ENCODE measurements around the gene NSD2.
"Not testable (repeated sequence)": the region's sequence is repeated elsewhere in the genome, so short reads cannot be mapped to it uniquely, and the experiment has no call there.

NSD2 gene

DNA sequence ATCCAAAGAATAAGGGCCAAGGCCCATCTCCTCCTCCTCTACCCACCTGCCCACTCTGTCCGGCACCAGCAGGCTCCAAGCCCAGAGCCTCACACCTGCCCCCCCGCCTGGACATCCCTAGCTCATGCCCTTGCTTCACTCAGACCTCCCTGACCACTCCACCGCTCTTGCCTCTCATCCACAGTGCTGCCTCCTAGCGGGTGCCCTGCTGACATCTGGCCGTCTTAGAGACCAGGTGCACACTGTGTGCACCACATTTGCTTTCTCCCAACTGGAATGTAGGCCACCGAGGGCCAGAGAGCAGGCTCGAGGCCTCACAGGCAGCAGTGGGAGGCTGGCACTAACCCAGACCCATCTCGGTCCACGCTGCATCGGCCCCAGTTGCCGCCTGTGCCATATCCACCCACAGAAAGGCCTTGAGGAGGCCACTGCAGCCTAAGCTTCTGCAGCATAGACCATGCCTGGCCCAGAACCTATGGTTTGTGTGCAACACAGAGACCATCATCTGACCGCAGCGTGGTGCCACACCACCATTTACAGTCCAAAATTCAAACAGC, 28.8 kb upstream of the NSD2 start:
- no peak for DNase-seq
- peak; percentile 54 for ATAC-seq

DNA sequence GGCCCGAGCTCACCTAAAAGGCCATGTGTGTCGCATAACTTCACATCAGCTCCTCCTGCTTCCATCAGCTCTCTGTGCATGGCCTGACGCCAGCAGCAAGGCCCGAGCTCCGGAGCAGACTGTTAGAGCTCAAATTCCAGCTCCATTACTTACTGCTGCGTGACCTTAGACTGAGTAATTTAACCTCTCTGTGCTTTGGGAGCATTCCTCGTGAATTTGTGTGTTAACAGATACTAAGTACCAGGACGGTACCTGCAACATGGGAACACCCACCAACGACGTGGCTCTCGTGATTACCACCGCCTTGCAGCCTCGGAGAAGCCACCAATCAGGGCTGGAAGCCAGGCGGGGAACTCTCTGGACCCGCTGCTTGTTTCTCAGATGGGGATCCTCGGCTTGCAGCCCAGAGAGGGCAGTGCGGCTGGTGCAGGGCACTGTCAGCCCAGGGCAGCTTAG, 28.2 kb upstream of the NSD2 start:
- ATAC-seq = no peak
- no peak for DNase-seq

DNA sequence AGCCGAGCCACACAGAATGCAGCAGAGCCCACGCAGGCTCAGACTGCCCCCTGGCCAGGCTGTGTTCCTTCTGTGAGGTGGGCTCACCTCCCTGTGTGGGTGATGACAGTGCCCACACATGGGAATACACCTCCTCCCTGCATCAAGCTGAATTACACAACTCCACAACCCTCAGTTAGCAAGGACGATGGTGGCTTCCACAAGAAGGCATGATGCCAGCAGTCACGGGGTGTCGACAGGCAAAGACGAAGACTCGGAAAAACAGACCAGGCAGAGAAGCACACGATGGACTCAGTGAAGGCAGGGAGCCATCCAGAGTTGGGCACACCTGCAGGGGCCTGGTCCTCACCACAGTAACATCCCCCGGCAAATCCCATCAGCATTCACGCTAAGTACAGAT, 27.3 kb upstream of the NSD2 start:
- no peak for DNase-seq
- ATAC-seq = no peak

DNA sequence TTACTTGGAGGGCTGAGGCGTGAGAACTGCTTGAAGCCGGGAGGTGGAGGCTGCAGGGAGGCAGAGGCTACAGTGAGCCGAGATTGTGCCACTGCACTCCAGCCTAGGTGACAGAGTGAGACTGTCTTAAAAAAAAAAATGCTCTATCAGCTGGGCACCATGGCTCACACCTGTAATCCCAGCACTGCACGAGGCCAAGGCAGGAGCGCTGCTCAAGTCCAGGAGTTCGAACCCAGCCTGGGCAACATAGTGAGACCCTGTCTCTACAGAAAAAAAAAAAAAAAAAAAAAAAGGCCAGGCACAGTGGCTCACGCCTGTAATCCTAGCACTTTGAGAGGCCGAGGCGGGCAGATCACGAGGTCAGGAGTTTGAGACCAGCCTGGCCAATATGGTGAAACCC, 26.6 kb upstream of the NSD2 start:
- not testable (repeated sequence) for DNase-seq, ATAC-seq

DNA sequence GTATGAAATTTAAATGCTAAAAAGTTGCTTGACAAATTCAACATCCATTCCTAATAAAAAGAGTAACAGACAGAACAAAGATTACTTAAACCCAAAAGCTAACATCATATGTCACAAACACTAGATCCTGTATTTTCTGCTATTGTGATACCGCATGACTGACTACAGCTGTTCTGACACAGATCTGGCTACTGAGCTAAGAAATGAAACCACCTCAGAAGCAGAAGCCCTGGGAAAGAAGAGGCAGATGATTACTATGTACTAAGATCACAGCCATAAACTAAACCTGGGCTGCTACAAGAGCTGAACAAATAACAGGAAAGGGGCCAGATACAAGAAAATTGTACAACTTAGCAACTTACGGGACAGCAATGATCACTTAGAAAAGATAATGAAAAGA, 24.6 kb upstream of the NSD2 start:
- DNase-seq (no peak), ATAC-seq (no peak)

DNA sequence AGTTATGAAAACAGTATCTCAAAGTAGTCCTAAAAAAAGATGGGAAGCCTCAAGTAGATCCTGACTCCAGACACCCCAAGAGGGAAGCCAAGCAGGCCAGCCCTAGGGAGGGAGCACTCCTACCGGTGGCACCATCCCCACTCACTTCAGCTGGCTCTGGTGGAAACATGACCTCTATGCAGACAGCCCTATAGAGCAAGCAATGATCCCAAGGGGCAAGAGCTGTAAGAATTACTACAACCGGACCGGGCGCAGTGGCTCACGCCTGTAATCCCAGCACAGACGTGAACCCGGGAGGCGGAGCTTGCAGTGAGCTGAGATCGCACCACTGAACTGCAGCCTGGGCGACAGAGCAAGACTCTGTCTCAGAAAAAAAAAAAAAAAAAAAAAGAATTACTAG, 20.9 kb upstream of the NSD2 start:
- DNase-seq = no peak
- ATAC-seq = no peak

DNA sequence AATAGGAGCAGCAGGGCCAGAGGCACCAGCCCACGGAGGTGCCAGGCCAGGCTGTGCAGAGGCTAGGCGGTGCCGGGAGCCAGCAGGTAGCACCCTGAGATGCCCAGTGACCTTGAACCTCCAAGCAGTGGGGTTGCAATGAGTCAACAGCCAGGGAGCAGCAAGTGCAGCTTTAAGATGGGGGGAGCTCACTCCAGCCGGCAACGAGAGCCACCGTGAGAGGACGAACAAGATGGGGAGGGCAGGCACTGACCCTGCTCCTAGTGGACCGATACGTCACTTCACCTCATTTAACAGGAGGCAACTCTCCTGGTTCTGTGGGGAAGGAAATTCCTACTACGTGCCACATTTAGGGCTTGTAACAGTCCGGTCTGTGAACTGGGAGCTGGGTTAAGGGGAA, 20.0 kb upstream of the NSD2 start:
- no peak for ATAC-seq
- DNase-seq = no peak

DNA sequence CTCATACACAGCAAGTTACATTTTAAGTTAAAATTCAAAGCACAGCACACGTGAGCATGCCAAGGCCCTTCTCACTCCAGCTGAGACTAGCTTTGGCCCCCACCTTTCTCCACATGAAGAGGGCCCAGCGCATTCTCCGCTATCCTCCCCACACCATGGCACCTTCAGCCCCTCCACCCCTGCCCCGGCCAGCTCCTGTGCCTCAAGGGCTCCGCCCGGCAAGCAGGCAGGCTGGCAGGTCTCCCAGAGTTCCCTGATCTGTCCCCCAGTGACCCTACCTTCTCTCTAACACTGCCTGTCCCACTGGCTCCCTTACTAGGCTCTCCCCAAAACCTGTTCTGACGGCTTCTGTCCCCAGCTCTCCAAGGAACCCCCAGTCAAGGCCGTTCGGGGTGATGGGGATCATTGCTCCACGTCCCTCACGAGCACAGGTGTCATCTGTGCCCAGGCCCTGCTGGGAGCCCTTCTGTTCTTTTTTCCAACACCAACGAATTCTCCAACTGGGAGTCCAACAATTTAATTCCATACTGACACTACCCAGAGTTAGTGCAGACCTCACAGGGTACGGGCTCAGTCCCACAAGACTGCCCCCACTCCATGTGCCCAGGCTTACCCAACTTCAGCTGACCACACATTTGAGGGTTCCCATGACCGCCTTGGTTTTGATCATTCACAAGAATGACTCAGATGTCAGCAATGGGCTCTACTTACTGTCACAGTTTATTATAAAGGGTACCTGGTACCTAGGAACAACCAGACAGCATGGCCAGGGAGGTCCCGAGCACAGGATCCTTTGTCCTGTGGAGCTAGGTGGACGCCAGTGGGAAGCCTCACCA, 19.4 kb upstream of the NSD2 start:
- ATAC-seq = no peak
- no peak for DNase-seq

DNA sequence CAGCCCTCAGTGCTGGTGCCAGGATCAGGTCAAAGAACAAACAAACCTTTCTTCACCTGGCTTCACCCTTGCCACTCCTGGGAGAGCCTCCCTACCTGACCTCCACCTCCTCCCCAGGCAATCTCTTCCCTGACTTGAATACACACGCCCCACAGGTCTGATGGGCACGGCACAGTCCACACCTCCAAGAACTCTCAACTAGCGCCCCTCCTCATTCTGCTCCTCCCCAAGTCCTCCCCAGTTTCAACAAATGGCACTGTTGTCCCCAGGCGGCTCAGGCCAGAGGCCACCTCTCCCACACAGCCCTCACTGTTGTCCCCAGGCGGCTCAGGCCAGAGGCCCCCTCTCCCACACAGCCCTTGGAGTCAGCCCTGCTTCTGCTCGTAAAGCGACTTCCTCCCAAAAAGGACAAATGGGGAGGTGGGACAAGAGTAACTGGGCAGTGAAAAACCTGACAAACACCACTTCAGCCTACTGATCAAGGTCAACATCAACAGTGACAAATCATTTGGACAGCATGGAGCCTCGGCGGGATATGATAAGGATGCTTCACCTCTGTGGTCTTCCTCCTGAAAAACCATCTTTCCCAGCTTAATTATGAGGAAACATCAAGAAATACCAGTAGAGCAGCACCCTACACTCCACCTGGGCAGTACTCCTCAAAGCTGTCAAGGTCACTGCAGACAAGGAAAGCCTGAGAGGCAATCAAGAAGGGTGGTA, 18.1 kb upstream of the NSD2 start:
- DNase-seq = no peak
- no peak for ATAC-seq

DNA sequence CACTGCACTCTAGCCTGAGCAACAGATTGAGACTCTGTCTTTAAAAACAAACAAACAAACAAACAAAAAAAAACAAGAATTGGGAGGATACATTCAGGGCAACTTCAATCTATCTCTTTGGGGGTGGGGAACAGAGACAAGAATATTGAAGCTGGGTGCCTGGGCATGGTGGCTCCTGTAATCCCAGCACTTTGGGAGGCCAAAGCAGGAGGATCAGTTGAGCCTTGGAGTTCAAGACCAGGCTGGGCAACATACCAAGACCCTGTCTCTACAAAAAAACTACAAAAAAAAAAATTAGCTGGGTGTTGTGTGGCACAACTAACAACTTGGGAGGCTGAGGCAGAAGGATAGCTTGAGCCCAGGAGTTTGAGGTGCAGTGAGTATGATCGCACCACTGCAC, 16.4 kb upstream of the NSD2 start:
- DNase-seq (no peak), ATAC-seq (no peak)

DNA sequence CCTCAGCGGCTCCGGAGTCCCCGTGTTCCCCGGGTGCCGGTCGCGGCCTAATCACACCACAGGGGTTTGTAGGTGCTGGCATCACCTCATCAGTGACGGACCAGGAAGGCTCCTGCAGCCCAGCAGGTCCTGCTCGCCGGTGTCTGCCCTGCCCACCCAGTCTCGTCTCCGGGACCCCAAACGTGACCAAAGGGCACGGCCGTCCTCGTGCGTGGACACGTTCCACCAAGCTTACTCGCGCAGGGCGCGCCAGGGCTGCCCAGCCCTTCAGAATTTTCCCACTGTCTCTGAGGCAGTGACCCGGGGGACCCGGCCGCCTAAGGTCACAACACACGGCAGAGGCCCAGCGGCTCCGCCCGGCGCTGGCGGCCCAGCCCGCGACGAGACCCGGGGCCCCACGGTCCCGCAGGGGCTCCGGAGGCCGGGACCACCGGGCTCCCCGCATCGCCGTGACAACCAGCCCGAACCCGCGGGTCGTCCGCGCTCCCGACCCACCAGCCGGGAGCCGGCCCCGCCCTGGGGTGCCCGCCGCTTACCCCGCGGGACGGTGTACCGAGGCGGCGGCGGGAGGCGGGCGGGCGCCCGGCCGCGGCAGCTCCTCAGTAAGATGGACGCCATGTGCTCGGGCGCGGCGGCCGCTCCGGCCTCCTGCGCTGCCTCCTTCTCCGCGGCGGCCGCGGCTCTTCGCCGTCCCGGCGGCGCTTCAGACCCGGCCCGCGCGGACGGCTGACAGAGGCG, 15.7 kb upstream of the NSD2 start:
- DNase-seq = peak; percentile 38
- peak; percentile 37 for ATAC-seq

DNA sequence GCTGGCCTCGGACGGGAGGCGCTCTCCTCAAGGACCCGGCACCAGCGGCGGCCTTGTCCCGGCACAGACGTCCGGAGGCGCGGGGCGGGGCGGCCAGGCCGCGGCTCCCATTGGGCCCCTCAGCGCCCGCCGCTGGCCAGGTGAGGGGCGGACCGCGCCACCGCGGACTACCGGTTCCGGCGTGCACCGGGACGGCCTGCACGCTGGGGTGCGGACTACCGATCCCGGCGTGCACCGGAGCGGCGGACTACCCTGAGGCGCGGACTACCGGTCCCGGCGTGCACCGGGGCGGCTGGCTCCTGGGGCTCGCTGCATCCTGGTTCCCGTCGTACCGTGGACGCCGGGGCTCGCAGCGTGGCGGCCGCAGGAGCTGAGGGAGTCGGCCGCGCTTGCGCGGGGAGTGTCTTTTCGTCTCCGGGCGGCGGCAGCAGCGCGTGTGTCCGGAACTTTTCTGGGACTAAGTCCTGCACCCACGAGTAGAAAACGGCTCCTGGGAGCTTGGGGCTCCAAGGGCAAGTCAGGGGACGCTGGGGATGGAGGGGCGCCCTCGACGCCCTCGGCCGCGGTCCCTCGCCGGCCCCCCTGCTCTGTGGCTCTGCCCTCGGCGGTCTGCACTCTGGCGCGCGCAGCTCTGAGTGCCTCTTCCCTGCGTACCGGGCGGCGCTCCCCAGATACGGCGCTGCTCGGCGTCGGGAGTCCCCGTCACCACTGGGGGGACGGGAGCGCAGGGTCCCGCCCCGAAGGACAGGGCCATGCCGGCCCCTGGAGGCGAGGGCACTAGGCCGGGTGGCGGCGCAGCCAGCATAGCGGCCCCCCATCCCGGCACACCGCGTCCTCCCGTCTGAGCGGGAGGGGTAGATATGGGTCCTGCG, 14.9 kb upstream of the NSD2 start, which contains the start of gene LETM1:
Gene LETM1 (minus strand): TSS at position 86 of the 872 bp plus-strand sequence. CDS start 206 bp downstream, outside the sequence.
- ATAC-seq (peak; percentile 97), DNase-seq (peak; percentile 95)

DNA sequence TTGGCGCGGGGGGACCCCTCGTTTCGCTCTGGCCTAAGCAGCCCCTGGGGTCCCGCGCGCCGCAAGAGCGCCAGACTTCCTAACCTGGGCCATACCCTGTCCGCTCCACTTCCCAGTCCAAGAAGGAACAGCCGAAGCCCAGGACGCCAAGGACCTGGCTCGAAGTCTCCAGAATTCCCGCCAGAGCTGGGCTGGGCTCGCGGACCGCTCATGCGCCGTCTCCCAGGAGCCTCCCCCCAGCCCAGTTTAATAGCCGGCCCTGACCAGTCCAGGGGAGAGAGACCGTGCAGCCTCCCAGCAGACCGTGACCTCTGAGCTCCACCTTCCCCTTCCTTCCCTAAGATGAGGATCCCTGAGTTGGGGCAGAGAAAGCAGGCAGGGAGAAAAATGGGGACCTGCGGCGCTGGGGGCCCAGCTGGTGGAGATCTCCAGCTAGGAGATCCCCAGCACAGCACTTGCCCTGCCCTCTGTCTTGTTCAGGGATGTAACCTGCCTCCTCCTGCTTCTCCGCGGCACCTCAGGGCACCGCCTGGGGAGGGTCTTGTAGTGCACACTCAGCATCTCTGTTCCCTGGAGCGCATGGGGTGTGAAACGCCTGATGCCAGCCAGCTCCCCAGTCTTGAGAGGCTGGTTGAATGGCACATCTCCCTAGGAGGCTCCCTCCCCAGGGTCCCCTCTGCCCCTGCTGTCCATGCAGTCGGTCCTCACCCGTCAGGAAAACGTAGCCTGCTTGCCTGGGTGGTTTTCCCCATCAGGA, 14.1 kb upstream of the NSD2 start:
- ATAC-seq (no peak), DNase-seq (peak; percentile 17)

DNA sequence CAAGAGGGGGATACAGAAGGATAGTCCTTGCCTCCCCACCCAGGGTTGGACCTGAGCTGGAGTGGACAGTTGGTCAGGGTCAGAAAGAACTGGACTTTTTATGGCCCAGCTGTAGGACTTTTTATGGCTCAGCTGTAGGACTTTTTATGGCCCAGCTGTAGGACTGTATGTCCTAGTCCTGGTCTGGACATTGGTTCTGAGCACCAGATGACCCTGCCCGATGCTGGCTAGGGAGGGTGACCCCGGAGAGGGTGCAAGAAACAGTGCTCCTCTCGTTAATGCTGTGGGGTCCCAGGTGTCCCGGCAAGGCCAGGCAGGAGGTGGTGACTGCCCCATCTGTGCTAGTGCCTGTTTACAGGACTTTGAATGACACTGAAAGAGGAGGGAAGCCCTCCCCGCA, 13.3 kb upstream of the NSD2 start:
- no peak for ATAC-seq
- DNase-seq = no peak

DNA sequence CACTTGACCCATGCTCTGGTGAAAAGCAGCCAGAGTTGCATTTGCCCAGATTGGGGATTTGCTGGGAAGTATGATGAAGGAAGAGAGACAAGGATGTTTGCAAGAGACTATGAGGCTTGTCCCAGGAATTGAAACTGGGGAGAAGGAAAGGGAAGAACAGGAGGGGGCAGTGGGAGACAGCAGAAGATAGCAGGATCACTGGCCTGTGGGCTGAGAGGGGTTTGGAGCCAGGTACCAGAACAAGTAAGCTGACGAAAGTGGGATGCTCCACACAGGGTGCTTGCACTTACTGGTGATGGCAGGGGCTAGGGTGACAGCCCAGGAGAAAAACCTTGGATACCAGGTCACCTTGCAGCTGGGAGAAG, 11.8 kb upstream of the NSD2 start:
- no peak for DNase-seq
- no peak for ATAC-seq

DNA sequence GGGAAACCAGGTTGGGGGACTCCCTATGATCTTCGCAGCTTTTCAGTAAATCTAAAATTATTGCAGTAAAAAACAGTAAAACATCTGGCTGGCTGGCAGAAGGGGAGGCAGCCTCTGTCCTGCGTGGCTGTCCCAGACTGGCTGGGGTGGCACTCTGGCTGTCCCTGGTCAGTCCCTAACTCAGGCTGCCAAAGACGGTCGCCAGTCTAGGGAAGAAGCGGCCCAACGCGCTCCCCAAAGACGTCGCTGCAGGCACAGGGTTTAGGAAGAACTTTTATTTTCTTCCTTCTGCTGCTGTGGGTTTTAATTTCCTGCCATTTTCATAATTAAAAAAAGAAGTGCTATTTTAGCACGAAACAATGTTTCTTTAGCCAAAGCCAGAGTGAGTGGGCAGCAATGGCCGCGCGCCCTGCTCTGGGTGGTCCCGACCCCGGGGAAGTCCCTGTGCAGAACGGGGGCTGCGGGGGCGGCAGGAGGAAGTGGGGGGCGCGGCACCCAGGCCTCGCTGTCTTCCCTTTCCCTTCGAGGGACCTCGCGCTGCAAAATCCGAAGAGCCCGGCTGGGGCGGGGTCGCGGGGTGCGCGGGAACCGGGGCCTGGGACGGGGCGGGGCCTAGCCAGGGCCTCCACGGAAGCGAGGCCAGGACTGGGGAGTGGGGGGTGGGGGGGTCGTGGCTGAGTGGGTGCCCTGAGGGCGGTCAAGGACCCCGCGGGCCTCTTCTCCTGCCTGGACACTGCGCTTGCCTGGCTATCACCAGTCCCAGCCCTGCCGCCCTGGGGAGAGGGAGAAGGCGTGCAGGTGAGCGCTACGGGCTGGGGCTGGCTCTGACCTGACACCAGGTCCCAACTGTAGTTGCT, 8.9 kb upstream of the NSD2 start:
- DNase-seq (peak; percentile 58), ATAC-seq (peak; percentile 55)

DNA sequence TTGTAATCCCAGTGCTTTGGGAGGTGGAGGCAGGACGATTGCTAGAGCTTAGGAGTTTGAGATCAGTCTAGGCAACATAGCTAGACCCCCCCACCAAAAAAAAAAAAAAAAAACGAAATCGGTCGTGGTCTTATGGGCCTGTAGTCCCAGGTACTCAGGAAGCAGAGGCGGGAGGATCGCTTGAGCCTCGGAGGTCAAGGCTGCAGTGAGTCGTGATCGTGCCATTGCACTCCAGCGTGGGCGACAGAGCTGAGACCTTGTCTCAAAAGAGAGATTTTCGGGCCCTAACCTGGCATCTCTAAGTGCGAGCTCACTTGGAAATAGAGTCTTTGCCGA, 8.3 kb upstream of the NSD2 start:
- peak; percentile 20 for DNase-seq
- ATAC-seq = no peak

DNA sequence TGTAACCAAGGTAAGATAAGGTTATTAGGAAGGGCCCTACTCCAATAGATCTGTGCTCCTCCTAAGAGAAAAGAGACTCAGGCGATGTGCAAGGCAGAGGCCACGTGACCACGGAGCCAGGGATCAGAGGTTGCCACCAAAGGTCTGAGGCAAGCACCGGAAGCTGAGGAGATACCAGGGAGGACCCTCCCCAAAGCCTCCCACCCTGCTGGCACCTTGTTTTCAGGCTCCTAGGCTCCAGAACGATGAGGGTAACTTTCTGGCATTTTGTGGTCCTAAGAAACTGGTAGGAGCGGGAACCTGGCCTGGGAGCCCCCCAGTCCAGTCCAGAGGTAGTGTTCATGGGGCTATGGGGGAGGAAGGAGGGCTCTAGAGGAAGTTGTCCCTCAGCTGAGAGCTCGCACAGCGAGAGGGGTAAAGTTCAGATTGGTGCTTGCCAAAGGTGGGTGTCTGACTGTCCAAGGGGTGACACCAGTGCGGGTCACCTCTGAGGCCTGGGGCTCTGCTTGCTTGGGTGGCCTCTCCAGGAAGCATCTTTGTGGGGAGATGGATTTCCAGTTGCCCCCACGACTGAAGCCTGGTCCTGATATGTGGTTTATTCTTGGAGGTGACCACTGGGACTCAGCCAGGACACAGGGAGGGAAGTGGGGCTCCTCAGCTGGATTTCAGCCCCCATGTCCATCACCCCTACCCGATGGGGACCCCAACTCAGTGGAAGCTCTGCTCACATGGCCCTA, 7.7 kb upstream of the NSD2 start:
- peak; percentile 17 for DNase-seq
- no peak for ATAC-seq

All from stimulated activated naive CD8-positive, alpha-beta T cell treated with anti-CD3 and anti-CD28 coated beads, Interleukin-15, Interleukin-2, amounts not matched to agents 100 U/mL and 50 U/mL, for 24 hours (primary cell).